ENCODE results near the gene SMCO3. TPM values are rescaled to one million over a fixed set of nuclear protein-coding genes. Genes with fewer than 3 reads are reported as not detected.

SMCO3 gene
- total and polyA plus RNA-seq, 2 of the 8 experiments (the other 6 are each of a cell fraction or from before 2014, with no cell fraction given): not detected

DNA sequence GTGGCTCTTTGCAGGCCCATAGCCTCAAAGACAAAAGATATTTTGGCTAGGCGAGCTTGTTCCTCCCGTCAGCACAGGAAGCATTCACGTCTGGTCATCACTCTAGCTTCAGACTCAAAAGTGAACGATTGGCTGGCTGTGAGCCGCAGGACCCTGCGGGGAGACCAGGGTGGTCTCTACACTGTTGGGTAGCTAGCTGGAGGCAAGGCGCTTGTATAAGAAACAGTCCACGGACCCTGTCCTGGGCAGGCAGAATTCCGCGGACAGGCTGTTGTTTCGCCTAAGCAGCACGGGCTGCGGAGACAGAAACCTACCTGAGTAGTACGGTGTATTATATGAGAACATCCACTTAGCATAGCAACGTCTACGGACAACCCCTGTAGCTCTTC is 40.3 kb downstream of the SMCO3 start (continued):
- TF ChIP-seq GTF2F1 (IDR thresholded peaks at IDR 0.05; ENCODE audit: borderline replicate concordance, low read depth, low read length) (no peak), RXRA (IDR thresholded peaks at IDR 0.05; ENCODE audit: insufficient read depth, low read depth, low read length) (no peak), TEAD4 (IDR thresholded peaks at IDR 0.05; ENCODE audit: low read depth, low read length) (no peak), MAFK (IDR thresholded peaks at IDR 0.05; ENCODE audit: low read depth, low read length) (no peak), CHD1 (IDR thresholded peaks at IDR 0.05; ENCODE audit: low read depth, low read length) (no peak), KDM5A (IDR thresholded peaks at IDR 0.05; ENCODE audit: low read length) (no peak)
- TF ChIP-seq, protein P1, sequence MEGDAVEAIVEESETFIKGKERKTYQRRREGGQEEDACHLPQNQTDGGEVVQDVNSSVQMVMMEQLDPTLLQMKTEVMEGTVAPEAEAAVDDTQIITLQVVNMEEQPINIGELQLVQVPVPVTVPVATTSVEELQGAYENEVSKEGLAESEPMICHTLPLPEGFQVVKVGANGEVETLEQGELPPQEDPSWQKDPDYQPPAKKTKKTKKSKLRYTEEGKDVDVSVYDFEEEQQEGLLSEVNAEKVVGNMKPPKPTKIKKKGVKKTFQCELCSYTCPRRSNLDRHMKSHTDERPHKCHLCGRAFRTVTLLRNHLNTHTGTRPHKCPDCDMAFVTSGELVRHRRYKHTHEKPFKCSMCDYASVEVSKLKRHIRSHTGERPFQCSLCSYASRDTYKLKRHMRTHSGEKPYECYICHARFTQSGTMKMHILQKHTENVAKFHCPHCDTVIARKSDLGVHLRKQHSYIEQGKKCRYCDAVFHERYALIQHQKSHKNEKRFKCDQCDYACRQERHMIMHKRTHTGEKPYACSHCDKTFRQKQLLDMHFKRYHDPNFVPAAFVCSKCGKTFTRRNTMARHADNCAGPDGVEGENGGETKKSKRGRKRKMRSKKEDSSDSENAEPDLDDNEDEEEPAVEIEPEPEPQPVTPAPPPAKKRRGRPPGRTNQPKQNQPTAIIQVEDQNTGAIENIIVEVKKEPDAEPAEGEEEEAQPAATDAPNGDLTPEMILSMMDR (IDR thresholded peaks at IDR 0.05; ENCODE audit: control extremely low read depth in 1 of 3, insufficient read depth in 1 of 3, low read depth in 1 of 3, low read length in 3 of 3): no peak; a peak in 1 of 4 replicates

Data from H1 (cell line).